Motor neuron (in vitro differentiated cells): ENCODE data around the gene ZNF629. TPM values are rescaled to one million over a fixed set of nuclear protein-coding genes. Genes with fewer than 3 reads are reported as not detected.
A peak's percentile ranks its signal among the peaks of the same experiment; 100 is the strongest.

ENCODE experiments used
- ATAC-seq, 8 experiments: fragments of 200-7000 bp; cut with Tn5 transposase; replicated peaks in 6 of 8; 2 replicates each; pipeline ENCODE4 v1.8.0; 2021; ENCODE audit warnings: mild to moderate bottlenecking in 8 of 8, moderate library complexity in 8 of 8
- H3K27ac ChIP-seq, 2 donors: fragments of 250-450 bp; sonication (Bioruptor Pico); 2 replicates each; pipeline ENCODE4 v1.9.0; 2021; ENCODE audit warnings: antibody characterized with exemption in 2 of 2, mild to moderate bottlenecking in 2 of 2, moderate library complexity in 1 of 2
- H3K4me1 ChIP-seq, 2 donors: fragments of 250-450 bp; sonication (Bioruptor Pico); replicated peaks in 1 of 2; 2 replicates each; pipeline ENCODE4 v1.6.1; 2021; ENCODE audit warnings: antibody characterized with exemption in 2 of 2, mild to moderate bottlenecking in 2 of 2, moderate library complexity in 1 of 2
- H3K4me3 ChIP-seq, 5 donors: fragments of 250-450 bp; sonication (Bioruptor Pico); 2 replicates each; pipeline ENCODE4 v1.9.0; 2021; ENCODE audit warnings: antibody characterized with exemption in 5 of 5, mild to moderate bottlenecking in 5 of 5, moderate library complexity in 4 of 5
- WGBS, 10 experiments: fragments of 450-650 bp; shearing (Covaris generic); methylation state at CpG; one replicate each; pipeline ENCODE4 v1.0.0; 2022; 5-methylcytosine and 5-hydroxymethylcytosine counted together
- in situ Hi-C, 9 experiments: fragments of 400-800 bp; cut with MboI; loops; one replicate each; pipeline ENCODE4 v1.15.0; 2021; ENCODE audit warnings: low sequenced_read_pairs in 9 of 9, low pct_unique_long_range_greater_than_20kb in 2 of 9; ENCODE audit not compliant: unreplicated experiment in 9 of 9
- total RNA-seq, 8 experiments: library from RNA; unstranded; fragments of 300-600 nt; gene quantifications; 2 replicates each; pipeline versions ENCODE4 v1.2.3 to v1.2.4, GENCODE V29; 2022

Gene ZNF629
- total RNA-seq, 8 experiments from 2014 or later: 7.9 to 32.4 (median 21.1) TPM

GRCh38 chr16:30773826-30774225 lies 13.2 kb downstream of the ZNF629 start:
- Histone ChIP-seq H3K4me3 (no peak overlapping the region), H3K27ac (no peak overlapping the region), H3K4me1 (peaks cover 20 to 22% of the 10 kb centered on the region in 2 donors)
- no peak for ATAC-seq
- WGBS, 10 experiments: 95 to 98% methylated on average over 7 to 8 of the region's 14 CpGs; no CpG with 5 or more reads in 8 of the 10 experiments
- in situ Hi-C loops: no loop called here

- peaks cover 9 to 12% of the 10 kb centered on the region in 2 donors for H3K4me1 ChIP-seq
- H3K27ac ChIP-seq: no peak overlapping the region
- H3K4me3 ChIP-seq: no peak overlapping the region
- ATAC-seq: peak in 2 of 8 experiments; percentile 1 to 19
- 60 to 100% (median 96%) methylated on average over 1 to 9 of the region's 14 CpGs; no CpG with 5 or more reads in 6 of the 10 experiments for WGBS, 10 experiments
- in situ Hi-C loops: no loop called here
Observed at GRCh38 chr16:30771726-30772125, 15.3 kb downstream of the ZNF629 start.

GRCh38 chr16:30769379-30770089 lies 17.5 kb downstream of the ZNF629 start:
- Histone ChIP-seq H3K4me3 (no peak overlapping the region), H3K27ac (no peak overlapping the region), H3K4me1 (peaks cover 0 to 1% of the 10 kb centered on the region in 2 donors)
- in situ Hi-C loops: no loop called here
- WGBS, 10 experiments: 75 to 100% (median 97%) methylated on average over 2 to 13 of the region's 17 CpGs; no CpG with 5 or more reads in 5 of the 10 experiments
- ATAC-seq: no peak

- Histone ChIP-seq H3K4me3 (no peak overlapping the region), H3K4me1 (peaks cover under 1 to 1% of the 10 kb centered on the region in 2 donors), H3K27ac (no peak overlapping the region)
- ATAC-seq: no peak
- in situ Hi-C loops: no loop called here
- 87 to 100% (median 97%) methylated on average over 1 to 11 of the region's 23 CpGs; no CpG with 5 or more reads in 2 of the 10 experiments for WGBS, 10 experiments
Observed at GRCh38 chr16:30768583-30769181, 18.3 kb downstream of the ZNF629 start.

GRCh38 chr16:30767767-30768465 lies 19.1 kb downstream of the ZNF629 start:
- in situ Hi-C loops: no loop called here
- Histone ChIP-seq H3K4me1 (peaks cover 8 to 9% of the 10 kb centered on the region in 2 donors), H3K4me3 (no peak overlapping the region), H3K27ac (no peak overlapping the region)
- ATAC-seq: peak in 5 of 8 experiments; percentile 7 to 33 (median 15)
- 85 to 100% (median 90%) methylated on average over 1 to 10 of the region's 18 CpGs; no CpG with 5 or more reads in 4 of the 10 experiments for WGBS, 10 experiments

- no peak for ATAC-seq
- Histone ChIP-seq H3K4me1 (peaks cover 9 to 11% of the 10 kb centered on the region in 2 donors), H3K4me3 (no peak overlapping the region), H3K27ac (no peak overlapping the region)
- 13 to 94% (median 73%) methylated on average over 1 to 4 of the region's 4 CpGs for WGBS, 10 experiments
- in situ Hi-C loops: no loop called here
Observed at GRCh38 chr16:30766933-30767284, 20.1 kb downstream of the ZNF629 start.

GRCh38 chr16:30766206-30766932 lies 20.6 kb downstream of the ZNF629 start:
- no peak overlapping the region for H3K4me3 ChIP-seq
- WGBS, 10 experiments: 29 to 100% (median 96%) methylated on average over 1 to 17 of the region's 29 CpGs; no CpG with 5 or more reads in 2 of the 10 experiments
- H3K27ac ChIP-seq: no peak overlapping the region
- ATAC-seq: no peak
- peaks cover 9 to 11% of the 10 kb centered on the region in 2 donors for H3K4me1 ChIP-seq
- in situ Hi-C loops: no loop called here

GRCh38 chr16:30764816-30765465 lies 22.1 kb downstream of the ZNF629 start:
- Histone ChIP-seq H3K4me3 (no peak overlapping the region), H3K4me1 (peaks cover 15 to 18% of the 10 kb centered on the region in 2 donors), H3K27ac (no peak overlapping the region)
- in situ Hi-C loops: no loop called here
- ATAC-seq: no peak
- WGBS, 10 experiments: 80 to 100% (median 98%) methylated on average over 1 to 5 of the region's 12 CpGs; no CpG with 5 or more reads in 4 of the 10 experiments

GRCh38 chr16:30764086-30764485 lies 22.9 kb downstream of the ZNF629 start:
- H3K27ac ChIP-seq: no peak overlapping the region
- no peak for ATAC-seq
- 83 to 100% (median 97%) methylated on average over 1 to 7 of the region's 11 CpGs; no CpG with 5 or more reads in 7 of the 10 experiments for WGBS, 10 experiments
- in situ Hi-C loops: no loop called here
- no peak overlapping the region for H3K4me3 ChIP-seq
- peaks cover 15 to 18% of the 10 kb centered on the region in 2 donors for H3K4me1 ChIP-seq

GRCh38 chr16:30762991-30763725 lies 23.8 kb downstream of the ZNF629 start:
- H3K27ac ChIP-seq: peak overlapping the region; percentile 74 to 94
- no peak for ATAC-seq
- peak overlapping the region; percentile 69 to 92 (median 85) for H3K4me3 ChIP-seq
- in situ Hi-C loops: no loop called here
- peaks cover 15 to 18% of the 10 kb centered on the region in 2 donors for H3K4me1 ChIP-seq
- 40 to 100% (median 70%) methylated on average over 1 to 14 of the region's 15 CpGs; no CpG with 5 or more reads in 2 of the 10 experiments for WGBS, 10 experiments

GRCh38 chr16:30761928-30762902 lies 24.8 kb downstream of the ZNF629 start, which contains the start of the genes CFAP119 and RNF40:
CFAP119 (minus strand) TSS chr16:30762062; CDS start chr16:30761748, 314 bp downstream.
RNF40 (plus strand) TSS chr16:30762322; CDS start chr16:30762546, 224 bp downstream.
- in situ Hi-C loops: no loop called here
- peak within 1 kb of the TSS; percentile 74 to 94 for H3K27ac ChIP-seq
- peak within 1 kb of the TSS; percentile 69 to 92 (median 85) for H3K4me3 ChIP-seq
- ATAC-seq: peak; percentile 90 to 95 (median 92)
- WGBS, 10 experiments: 0 to 6% (median 0%) methylated on average over 2 to 17 of the region's 60 CpGs; no CpG with 5 or more reads in 3 of the 10 experiments
- H3K4me1 ChIP-seq: peaks cover 15 to 18% of the 10 kb centered on the region in 2 donors
